GM19467 (cell line): ENCODE measurements around the gene RYR2.

ENCODE experiments used
- ATAC-seq: cut with Tn5 transposase; IDR thresholded peaks from one replicate; pipeline ENCODE4 v1.9.1; 2021; ENCODE audit warnings: mild to moderate bottlenecking, moderate library complexity; ENCODE audit not compliant: unreplicated experiment

RYR2 gene

DNA sequence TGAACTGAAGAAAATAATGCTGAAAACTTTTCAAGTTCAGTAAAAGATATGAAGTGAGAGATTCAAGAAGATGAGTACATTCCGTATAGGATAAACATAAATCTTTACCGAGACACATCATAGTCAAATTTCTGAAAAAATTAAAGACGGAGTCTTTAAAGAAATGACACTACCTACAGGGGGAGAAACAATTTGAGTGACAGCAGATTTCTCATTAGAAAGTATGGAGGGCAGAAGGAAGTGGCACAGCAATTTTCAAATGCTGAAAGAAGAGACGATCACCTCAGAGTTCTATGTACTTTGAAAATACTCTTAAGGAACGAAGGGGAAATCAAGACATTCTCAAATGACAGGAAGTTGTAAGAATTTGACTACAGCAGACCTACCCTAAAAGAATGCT lies 577.6 kb downstream of the RYR2 start:
- no peak for ATAC-seq

DNA sequence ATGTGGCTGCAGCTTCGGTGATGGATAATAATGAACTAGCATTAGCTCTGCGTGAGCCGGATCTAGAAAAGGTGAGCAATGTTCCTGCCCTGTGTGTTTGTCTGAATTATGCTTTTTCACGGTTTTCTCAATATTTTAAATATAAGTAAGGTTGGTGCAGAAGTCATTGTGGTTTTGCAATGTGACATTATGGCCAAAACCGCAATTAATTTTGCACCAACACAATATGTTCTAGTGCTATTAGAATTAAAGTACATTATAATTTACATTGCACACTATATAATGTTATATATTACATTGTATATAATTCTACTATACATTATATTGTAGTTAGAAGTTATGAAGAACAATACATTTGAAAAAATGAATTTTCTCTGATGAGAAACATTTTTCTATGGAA lies 592.9 kb downstream of the RYR2 start:
- no peak for ATAC-seq

DNA sequence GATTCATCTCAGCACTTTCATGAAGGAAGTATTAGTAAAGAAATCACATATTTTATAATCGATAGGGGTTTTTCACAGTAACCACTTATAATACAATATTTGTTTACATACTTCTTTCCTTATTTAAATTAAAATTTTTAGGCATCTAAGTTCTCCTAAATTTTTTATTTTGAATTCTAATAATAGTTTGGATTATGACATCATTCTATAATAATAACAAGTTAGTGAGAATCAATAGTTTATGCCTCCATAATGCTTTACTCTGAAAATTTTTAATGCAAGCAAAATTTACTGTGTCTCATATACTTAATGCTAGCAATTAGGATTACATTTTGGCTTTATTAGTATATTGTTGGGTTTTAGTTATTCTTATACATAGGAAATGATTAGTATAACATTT lies 596.6 kb downstream of the RYR2 start:
- no peak for ATAC-seq

DNA sequence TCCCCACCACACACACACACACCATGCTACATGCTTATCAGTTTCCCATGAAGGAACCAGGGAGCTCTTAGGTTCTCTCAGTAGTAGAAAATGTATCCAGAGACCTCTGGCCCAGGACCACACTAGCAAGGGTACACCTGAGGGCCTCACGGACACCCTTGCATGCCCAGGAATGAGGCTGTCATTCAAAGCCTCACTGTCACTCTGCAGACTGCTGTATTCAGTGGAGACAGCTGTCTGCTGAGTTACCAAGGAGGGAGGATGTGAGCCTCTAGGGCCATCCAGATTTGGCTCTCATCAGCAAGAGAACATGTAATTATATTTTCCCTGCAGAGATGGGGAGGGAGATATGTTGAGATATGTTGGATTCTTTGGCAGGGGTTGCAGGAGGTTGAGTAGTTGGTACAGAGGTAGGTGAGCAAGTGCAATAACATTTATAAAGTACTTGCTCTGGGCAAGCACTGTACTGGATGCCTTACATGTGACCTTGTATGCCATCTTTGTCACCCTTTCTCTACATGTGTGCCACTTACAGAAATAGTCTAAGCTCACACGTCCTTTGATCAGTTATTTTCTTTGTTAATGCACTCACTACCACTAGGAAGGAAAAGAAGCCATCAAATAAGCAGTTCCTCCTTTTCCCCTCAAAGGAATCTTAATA lies 598.2 kb downstream of the RYR2 start:
- no peak for ATAC-seq

DNA sequence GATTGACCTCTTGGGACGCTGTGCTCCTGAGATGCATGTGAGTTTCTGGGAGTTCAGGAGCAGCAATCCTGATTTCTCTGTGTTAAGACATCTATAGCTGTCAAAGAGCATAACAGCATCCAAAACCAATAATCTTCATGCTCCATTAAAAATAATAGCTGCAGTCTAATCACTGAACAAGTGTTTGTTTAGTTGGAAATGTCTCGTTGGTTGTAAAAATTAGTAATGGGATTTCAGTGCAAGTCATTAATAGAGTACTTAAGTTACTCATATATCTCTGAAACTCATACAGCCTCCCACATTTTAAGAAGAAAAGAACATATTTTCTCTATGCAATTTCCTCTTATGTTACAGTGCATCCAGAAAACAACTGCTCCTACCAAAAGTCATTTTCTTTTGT lies 599.0 kb downstream of the RYR2 start:
- ATAC-seq = no peak

DNA sequence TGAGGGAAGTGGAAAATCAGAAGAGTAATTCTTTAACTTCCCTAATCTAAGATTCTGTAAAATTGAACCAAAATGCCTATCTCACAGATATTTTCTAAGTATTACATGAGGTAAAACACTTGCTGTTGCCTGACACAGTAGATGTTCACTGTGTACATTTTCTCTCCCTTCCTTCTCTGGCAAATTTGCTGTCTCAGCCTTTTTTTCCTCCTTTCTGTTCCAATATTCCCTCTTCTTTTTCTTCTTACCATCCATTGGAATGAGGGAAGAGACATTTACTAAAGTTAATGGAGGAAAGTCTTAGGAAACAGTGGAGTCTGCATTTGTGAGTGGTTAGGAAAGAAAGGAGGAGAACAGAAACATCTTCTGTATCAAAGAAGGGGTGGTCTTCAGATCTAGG lies 608.8 kb downstream of the RYR2 start:
- no peak for ATAC-seq

DNA sequence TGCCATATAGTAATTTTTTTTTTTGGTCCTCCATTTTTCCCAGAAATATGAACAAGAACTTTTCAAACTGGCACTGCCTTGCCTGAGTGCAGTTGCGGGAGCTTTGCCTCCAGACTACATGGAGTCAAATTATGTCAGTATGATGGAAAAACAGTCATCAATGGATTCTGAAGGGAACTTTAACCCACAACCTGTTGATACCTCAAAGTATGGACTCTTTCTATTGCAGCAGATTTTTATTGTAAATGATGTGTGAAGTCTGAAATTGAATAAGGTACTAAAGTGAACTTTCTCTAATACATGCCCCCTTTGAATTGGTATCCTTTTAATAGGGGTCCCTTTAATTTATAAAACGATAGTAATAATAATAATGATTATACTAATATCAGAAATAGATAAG lies 613.8 kb downstream of the RYR2 start:
- no peak for ATAC-seq

DNA sequence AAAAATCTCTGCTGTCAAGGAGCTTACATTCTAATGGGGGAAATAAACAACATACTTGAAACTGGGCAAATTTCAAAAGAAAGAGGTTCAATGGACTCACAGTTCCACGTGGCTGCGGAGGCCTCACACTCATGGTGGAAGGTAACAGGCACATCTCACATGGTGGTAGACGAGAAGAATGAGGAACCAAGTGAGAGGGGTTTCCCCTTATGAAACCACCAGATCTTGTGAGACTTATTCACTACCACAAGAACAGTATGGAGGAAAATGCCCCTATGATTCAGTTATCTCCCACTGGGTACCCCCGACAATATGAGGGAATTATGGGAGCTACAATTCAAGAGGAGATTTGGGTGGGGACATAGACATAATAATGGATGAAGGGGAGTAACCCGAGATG lies 622.4 kb downstream of the RYR2 start:
- ATAC-seq = no peak

DNA sequence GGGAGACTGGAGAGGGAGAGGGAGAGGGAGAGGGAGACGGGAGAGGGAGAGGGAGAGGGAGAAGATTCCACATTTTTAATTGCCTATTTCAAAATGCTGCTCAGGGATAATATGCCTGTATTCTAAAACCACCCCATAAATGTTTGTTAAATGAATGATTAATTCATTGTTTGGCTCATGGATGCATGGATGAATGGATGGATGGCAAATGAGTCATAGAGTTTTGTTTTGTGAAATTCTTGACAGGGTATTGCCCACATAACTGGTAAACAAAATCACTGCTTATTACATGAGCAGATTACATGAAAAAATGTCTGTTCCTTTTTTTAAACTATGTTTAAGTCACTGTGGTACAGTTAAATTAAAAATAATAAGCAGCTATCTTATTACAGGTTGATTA lies 628.3 kb downstream of the RYR2 start:
- ATAC-seq = no peak

DNA sequence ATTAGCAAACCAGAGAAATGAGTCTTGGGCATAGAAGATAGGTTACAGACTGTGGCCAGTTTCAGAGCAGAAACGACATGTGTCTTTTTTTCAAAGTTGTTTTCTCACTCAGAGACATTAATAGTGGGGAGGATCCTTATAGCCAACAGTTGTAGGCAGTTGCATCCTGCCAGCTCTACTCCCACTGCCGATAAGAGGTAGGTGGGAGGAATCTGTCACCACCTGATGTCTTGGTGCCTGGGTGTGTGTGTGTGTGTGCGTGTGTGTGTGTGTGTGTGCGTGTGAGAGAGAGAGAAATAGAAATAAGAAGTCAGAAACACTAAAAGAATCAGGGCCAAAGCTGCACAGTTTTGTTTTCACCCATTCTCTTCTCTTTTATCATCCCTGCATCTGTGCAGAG lies 629.3 kb downstream of the RYR2 start:
- no peak for ATAC-seq

DNA sequence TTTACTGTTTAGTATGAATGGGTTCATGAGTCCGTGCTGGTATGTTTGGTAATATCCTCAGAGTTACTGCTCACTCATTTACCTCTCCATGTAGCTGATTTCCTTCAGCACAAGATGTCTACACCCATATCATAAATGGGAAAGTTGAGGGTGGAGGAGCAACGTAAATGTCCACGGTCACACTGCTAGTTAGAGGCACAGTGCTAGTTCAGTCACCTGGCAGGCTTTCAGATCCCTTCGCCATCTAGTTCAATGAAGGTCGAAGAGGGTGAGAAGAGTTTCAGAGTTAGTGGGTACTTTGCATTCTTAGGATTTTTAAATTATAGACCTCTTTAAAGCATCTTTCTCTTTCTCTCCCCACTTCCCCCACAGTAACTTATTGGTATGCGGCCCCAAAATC lies 630.0 kb downstream of the RYR2 start:
- ATAC-seq = no peak

DNA sequence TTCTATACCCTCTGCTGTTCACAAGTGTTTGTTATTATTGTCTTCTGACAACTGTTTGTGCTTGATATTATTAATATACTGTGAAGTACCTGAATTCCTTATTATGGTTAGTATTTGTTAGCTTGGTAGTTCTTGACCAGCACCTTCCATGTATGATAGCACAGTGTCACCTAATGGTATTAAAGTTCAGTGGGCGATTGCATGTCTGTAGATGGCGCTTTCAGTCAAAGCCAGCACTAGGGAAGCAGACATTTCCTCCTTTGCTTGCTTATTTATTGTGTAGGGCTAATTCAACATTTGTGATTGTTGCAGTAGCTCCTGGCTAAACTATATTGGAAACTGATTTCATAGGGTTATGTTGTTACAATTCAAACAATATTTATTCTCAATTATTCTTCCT lies 630.8 kb downstream of the RYR2 start:
- no peak for ATAC-seq

DNA sequence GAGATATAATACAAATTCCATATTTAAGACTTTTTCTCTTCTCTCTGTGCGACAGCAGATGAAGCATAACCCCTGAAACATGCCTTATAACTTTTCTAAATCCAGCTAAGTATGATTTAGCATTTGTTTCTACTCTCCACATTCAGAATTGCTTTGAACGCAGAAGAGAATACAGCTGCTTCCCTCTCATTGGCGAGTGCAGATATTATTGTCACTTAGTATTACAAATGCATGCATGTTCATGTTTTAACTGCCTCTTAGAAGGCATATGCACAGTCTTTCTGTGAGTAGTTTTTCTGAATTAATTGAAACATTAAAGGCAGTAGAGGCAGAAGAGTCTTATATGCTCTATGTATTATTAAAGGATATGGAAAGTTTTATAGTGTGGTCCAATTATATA lies 631.6 kb downstream of the RYR2 start:
- no peak for ATAC-seq

DNA sequence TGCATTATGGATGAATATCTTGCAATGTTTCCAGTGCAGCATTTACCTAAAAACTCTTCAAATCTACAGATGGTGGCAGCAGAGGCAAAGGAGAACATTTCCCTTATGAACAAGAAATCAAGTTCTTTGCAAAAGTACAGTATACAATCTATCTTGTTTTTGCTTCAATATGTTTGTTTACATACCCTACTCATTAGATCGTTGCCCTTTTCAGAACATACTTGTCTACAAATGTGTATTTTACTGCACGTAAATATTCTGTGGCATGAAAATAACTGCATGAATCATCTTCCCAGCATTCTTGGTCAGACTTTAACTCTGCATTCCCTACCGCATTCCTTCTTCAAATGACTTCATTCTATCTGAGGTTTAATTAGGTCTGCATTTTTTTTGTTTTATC lies 636.0 kb downstream of the RYR2 start:
- ATAC-seq = no peak

DNA sequence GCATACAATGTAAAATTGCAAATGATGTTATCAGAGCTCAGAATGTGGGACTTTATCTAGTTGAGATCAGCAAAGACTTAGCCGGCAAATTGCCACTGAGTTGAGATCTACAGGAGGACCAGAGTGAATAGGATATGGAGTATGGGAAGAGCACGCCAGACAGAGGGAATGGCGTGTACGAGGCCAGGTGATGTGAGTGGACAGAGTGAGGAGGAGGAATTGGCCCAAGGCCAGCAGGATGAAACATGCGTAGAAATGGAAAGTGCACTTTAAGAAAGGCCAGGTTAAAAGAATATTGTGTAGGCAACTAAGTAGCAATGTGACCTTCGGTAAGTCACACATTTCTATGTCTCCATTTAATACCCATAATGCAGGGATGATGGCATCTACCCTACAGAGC lies 637.7 kb downstream of the RYR2 start:
- no peak for ATAC-seq

DNA sequence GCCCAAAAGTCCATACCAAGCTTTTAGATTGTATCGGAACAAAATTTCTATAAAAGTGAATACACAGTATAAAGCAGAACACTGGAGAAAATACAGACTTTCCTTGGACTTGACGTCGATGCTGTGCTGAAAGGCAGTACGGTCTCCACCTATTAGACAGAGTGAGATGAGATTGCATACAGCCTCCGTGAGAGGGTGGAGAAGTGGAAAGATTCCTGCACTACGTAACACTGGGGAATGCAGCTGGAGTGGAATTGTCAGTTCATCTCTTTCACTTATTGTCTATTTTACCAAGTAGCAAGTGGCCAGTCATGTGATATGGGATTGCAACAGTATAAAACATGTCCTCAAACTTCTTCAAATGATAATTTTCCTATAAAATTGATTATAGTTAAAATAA lies 639.2 kb downstream of the RYR2 start:
- ATAC-seq = no peak

DNA sequence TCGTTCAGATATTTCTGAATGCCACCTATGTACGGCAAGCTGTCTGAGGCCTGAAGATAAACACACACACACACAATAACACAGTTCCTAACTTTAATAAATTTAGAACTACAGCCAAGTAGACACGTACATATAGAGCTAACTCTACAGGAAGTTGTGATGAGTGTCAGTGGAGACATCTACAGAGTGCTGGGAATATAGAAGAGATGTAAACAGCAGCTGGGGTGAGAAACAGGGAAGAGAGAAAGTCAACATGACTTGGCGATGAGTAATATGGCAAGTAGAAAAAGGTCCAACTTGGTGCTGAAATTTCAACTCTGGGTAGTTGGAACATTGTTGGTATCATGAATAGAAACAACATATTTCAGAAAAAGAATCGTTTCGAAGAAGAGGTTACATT lies 642.3 kb downstream of the RYR2 start:
- ATAC-seq = no peak

DNA sequence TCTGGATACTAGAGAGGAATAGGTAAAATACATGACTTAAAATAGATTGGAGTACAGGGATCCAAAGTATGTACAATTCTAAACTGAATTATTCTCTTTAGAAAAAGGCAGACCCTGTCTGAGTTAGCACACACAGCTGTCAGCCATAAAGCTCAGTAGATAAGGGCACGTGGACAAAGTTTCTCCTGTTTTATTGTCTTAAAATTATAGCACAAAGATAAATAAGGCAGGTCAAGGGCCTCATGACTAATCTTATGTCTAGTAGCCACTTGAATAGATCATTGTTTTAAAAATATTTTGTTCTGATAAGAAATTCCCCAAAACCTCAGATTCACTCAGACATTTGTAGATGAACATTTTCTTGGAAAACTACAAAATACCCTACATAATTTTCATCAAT lies 643.6 kb downstream of the RYR2 start:
- no peak for ATAC-seq

DNA sequence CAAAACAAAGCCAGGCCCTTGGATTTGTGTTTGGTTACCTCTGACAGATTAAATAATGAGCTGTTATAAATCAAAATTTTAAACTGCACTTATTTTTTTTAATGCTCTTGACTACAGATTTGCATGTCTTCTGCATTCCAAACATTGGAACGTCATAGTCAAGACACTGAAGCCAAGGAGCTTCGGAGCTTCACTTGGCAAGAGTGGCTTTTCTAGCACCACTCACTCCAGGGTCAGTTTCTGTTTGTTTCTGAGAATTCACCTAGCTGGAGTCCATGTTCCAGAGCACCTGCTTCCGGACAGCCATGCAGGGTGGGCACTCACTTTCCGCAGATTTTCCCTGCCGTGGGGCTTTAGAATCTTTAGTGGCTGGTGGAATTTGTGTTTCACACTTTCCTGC lies 645.8 kb downstream of the RYR2 start:
- no peak for ATAC-seq

DNA sequence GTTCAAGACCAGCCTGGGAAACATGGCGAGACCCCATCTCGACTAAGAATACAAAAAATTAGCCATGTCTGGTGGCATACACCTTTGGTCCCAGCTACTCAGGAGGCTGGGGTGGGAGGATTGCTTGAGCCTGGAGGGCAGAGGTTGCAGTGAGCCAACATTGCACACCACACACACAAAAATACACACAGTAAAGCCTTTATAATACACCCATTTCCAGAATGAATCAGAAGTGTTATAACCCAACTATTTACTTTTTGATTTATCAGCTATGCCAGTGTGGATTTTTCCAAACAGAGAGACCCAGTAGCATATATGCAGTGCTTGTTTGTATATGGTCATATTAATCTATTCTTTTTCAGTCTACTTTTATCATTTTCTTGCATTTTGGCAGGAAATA lies 648.7 kb downstream of the RYR2 start:
- ATAC-seq = no peak

DNA sequence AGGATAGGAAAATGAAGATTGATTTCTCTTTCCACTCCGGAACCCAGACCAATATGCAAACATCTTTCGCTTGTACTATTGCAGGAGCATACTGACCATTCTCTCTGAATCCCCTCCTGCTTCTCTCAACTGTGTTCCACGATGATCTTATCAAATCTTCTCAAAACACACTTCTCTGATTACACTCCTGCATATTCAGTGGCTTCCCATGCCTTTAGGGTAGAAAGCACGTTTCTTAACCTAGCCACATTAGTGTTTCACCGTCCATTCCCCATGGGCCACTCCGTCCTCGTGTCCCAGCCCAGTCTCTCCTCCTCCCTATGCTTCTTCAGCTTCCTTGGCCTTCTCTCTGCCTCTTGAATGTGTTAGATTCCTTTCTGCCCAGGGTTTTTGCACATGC lies 650.3 kb downstream of the RYR2 start:
- no peak for ATAC-seq

DNA sequence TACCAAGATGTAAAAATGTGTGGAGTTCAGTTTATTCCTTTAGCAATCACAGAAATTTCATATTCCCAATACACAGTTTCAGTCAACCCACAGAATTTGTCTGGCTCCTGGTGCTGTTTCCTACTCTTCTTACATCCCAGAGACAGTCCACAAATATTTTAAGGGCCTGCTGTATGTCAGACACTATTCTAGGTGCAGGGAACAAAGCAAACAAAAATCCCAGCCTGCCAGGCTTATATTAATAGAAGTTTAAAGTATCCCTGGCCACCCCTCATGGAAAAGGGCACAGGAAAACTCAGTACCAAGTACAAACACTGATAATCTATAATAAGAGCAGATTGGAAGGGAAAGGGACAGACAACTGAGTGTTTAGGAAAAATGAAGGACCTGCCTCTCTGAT lies 653.9 kb downstream of the RYR2 start:
- ATAC-seq = no peak

DNA sequence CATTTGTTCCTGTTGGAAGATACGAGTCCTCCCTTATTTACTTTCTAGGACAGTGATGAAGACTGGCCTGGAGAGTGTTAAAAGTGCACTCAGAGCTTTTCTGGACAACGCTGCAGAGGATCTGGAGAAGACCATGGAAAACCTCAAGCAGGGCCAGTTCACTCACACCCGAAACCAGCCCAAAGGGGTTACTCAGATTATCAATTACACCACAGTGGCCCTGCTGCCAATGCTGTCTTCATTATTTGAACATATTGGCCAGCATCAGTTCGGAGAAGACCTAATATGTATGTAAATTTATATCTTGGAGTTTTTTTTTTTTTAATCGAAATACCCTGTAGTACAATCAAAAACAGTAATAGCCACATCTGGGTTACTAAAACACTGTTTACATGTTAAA lies 658.2 kb downstream of the RYR2 start:
- no peak for ATAC-seq

DNA sequence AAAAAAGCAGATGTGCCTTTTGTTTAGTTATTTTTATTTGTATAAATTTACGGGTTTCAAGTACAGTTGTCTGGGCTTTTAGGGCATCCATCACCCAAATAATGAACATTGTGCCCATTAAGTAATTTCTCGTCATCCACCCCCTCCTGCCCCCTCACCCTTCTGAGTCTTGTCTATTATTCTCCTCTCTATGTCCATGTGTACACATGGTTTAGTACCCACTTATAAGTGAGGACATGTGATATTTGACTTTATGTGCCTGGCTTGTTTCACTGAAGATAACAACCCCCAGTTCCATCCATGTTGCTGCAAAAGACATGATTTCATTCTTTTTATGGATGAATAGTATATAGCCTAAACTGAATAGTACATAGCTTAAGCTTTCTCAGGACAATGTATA lies 659.5 kb downstream of the RYR2 start:
- no peak for ATAC-seq
